CD14-positive monocyte (primary cell): ENCODE measurements around the gene CAMK4. TPM values are rescaled to one million over a fixed set of nuclear protein-coding genes. Genes with fewer than 3 reads are reported as not detected.

Experiments
- DNase-seq, 3 donors: peaks; one replicate each; pipeline ENCODE4 v3.0.0-alpha.2; 2011 to 2022
- H2AFZ ChIP-seq: 2 replicates; pipeline ENCODE4 v1.6.0; 2012; ENCODE audit warnings: mild to moderate bottlenecking, low read depth, low read length, inconsistent platforms; ENCODE audit not compliant: insufficient read depth, poor library complexity, severe bottlenecking
- H3K27ac ChIP-seq, 2 donors: 1 replicate in 1 of 2; 2 replicates in 1 of 2; pipeline ENCODE4 v1.5.1; 2012 to 2013; ENCODE audit warnings: low read length in 2 of 2, control low read depth in 1 of 2, inconsistent platforms in 1 of 2, low read depth in 1 of 2, mild to moderate bottlenecking in 1 of 2
- H3K27me3 ChIP-seq, 2 donors: one replicate each; pipeline versions ENCODE4 v1.6.0 to v1.6.1; 2011 to 2013; ENCODE audit warnings: low read length in 2 of 2; ENCODE audit not compliant: control insufficient read depth in 2 of 2, insufficient read depth in 2 of 2
- H3K36me3 ChIP-seq, 2 donors: replicated peaks in 1 of 2; 1 replicate in 1 of 2; 2 replicates in 1 of 2; pipeline versions ENCODE4 v1.5.1 to v1.6.1; 2012 to 2013; ENCODE audit warnings: low read length in 2 of 2, control low read depth in 1 of 2, inconsistent platforms in 1 of 2, mild to moderate bottlenecking in 1 of 2; ENCODE audit not compliant: insufficient read depth in 2 of 2, control insufficient read depth in 1 of 2
- H3K4me1 ChIP-seq, 2 donors: 1 replicate in 1 of 2; 2 replicates in 1 of 2; pipeline versions ENCODE4 v1.5.1 to v1.6.1; 2012 to 2013; ENCODE audit warnings: low read length in 2 of 2, control low read depth in 1 of 2, inconsistent platforms in 1 of 2, mild to moderate bottlenecking in 1 of 2, moderate library complexity in 1 of 2; ENCODE audit not compliant: insufficient read depth in 2 of 2, control insufficient read depth in 1 of 2
- H3K4me2 ChIP-seq: replicated peaks from 2 replicates; pipeline ENCODE3; 2012; ENCODE audit warnings: low read length, moderate library complexity, mild to moderate bottlenecking; ENCODE audit not compliant: poor library complexity, severe bottlenecking; ENCODE audit errors: extremely low read depth
- H3K4me3 ChIP-seq, 3 experiments: fragments of 200-600 bp in 1 of 3; sonication (generic) in 1 of 3; replicated peaks in 1 of 3; 1 replicate in 2 of 3; 2 replicates in 1 of 3; pipeline ENCODE4 v1.5.1; 2011 to 2013; ENCODE audit warnings: low read length in 3 of 3, mild to moderate bottlenecking in 3 of 3, control low read depth in 2 of 3, low read depth in 2 of 3, inconsistent platforms in 1 of 3, moderate library complexity in 1 of 3
- H3K79me2 ChIP-seq: 2 replicates; pipeline ENCODE4 v1.6.0; 2012; ENCODE audit warnings: mild to moderate bottlenecking, control low read depth, inconsistent platforms, low read length, moderate library complexity; ENCODE audit not compliant: insufficient read depth
- H3K9ac ChIP-seq: 2 replicates; pipeline ENCODE4 v1.6.0; 2017; ENCODE audit warnings: low read length, mild to moderate bottlenecking; ENCODE audit not compliant: insufficient read depth, poor library complexity, severe bottlenecking
- H3K9me3 ChIP-seq, 2 donors: replicated peaks in 1 of 2; 1 replicate in 1 of 2; 2 replicates in 1 of 2; pipeline versions ENCODE4 v1.5.1 to v1.6.1; 2012 to 2013; ENCODE audit warnings: low read length in 2 of 2, control low read depth in 1 of 2; ENCODE audit not compliant: control insufficient read depth in 1 of 2, insufficient read depth in 1 of 2
- H4K20me1 ChIP-seq: 2 replicates; pipeline ENCODE4 v1.6.0; 2012; ENCODE audit warnings: mild to moderate bottlenecking, low read length, control low read depth, moderate library complexity; ENCODE audit not compliant: insufficient read depth
- H3K27ac Mint-ChIP-seq, 7 donors: one replicate each; pipeline ENCODE4 v1.8.0; 2020; ENCODE audit warnings: mild to moderate bottlenecking in 7 of 7, mixed read lengths in 7 of 7, moderate library complexity in 6 of 7, inconsistent platforms in 2 of 7
- H3K27me3 Mint-ChIP-seq, 3 donors: one replicate each; pipeline ENCODE4 v1.8.0; 2021 to 2022; ENCODE audit warnings: low read depth in 3 of 3, mild to moderate bottlenecking in 3 of 3, mixed read lengths in 3 of 3, moderate library complexity in 3 of 3, inconsistent platforms in 1 of 3
- H3K36me3 Mint-ChIP-seq, 2 donors: one replicate each; pipeline ENCODE4 v1.8.0; 2020; ENCODE audit warnings: mixed read lengths in 2 of 2, inconsistent platforms in 1 of 2, mild to moderate bottlenecking in 1 of 2
- H3K4me1 Mint-ChIP-seq: one replicate; pipeline ENCODE4 v1.8.0; 2020; ENCODE audit warnings: mild to moderate bottlenecking, mixed read lengths
- H3K4me3 Mint-ChIP-seq, 2 donors: one replicate each; pipeline ENCODE4 v1.8.0; 2020; ENCODE audit warnings: mild to moderate bottlenecking in 2 of 2, mixed read lengths in 2 of 2, moderate library complexity in 1 of 2
- H3K9me3 Mint-ChIP-seq, 7 donors: one replicate each; pipeline ENCODE4 v1.8.0; 2020 to 2022; ENCODE audit warnings: mixed read lengths in 7 of 7, mild to moderate bottlenecking in 6 of 7, moderate library complexity in 6 of 7, inconsistent platforms in 2 of 7
- WGBS: methylation state at CpG from one replicate; pipeline ENCODE4 v1.1.5; 2013; ENCODE audit warnings: missing lambda C conversion rate; ENCODE audit not compliant: insufficient coverage; 5-methylcytosine and 5-hydroxymethylcytosine counted together
- intact Hi-C, 2 donors: fragments of 100-400 bp; cut with micrococcal nuclease; formaldehyde crosslinking; loops; one replicate each; pipeline versions ENCODE4 v1.15.0 to v1.15.1; 2023
- polyA plus RNA-seq, 3 donors: library from polyadenylated mRNA; depleted of rRNA in 1 of 3; unstranded in 2 of 3; stranded (reverse) in 1 of 3; fragments of 300-500 nt in 2 of 3; fragments of >200 nt in 1 of 3; fragmentation: Illumina TruSeq in 2 of 3; gene quantifications; 1 replicate in 2 of 3; 2 replicates in 1 of 3; pipeline ENCODE4 v1.2.3, GENCODE V29; 2012 to 2021
- TF ChIP-seq, protein P1 (sequence below): fragments of 200-600 bp; IDR thresholded peaks from one replicate; pipeline ENCODE4 v1.8.0; 2022; ENCODE audit warnings: antibody characterized with exemption, mild to moderate bottlenecking

Gene CAMK4
- polyA plus RNA-seq, 3 donors, result 0.24 to 0.28 TPM; not detected in 1

DNA sequence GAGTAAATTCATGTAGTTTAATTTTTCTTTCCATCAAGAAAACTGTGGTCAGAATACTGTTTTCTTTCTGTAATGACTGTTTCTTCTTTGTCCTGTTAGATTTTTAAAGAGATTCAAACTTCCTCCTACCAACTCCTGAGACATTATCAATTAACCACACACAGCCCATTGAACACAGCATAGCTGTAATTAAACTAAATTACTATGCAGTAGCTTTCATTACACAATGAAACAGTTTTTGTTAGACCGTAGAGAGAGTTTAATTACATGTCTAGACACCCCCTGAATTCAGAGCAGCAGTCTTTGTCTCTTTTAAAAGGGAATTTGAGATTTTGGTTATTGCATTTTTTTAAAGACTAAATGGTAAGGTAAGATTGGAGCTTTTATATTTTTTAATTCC, 210.6 kb downstream of the CAMK4 start:
- no peak overlapping the region for H3K27ac Mint-ChIP-seq
- Histone ChIP-seq H3K4me3 (no peak overlapping the region), H3K36me3 (no peaks in the 10 kb centered on the region), H2AFZ (no peak overlapping the region), H3K9me3 (no peaks in the 10 kb centered on the region), H3K4me1 (no peaks in the 10 kb centered on the region), H3K4me2 (no peak overlapping the region), H3K27me3 (no peaks in the 10 kb centered on the region), H3K79me2 (no peaks in the 10 kb centered on the region), H3K27ac (no peak overlapping the region), H4K20me1 (no peaks in the 10 kb centered on the region), H3K9ac (no peak overlapping the region)
- no CpG with 5 or more reads among the region's 1 CpG for WGBS
- H3K4me1 Mint-ChIP-seq, result no peaks in the 10 kb centered on the region
- H3K36me3 Mint-ChIP-seq, result no peaks in the 10 kb centered on the region
- intact Hi-C loops, result no loop called here
- H3K9me3 Mint-ChIP-seq, result peaks cover 0 to 4% (median 0%) of the 10 kb centered on the region in 7 donors
- TF ChIP-seq, protein P1, sequence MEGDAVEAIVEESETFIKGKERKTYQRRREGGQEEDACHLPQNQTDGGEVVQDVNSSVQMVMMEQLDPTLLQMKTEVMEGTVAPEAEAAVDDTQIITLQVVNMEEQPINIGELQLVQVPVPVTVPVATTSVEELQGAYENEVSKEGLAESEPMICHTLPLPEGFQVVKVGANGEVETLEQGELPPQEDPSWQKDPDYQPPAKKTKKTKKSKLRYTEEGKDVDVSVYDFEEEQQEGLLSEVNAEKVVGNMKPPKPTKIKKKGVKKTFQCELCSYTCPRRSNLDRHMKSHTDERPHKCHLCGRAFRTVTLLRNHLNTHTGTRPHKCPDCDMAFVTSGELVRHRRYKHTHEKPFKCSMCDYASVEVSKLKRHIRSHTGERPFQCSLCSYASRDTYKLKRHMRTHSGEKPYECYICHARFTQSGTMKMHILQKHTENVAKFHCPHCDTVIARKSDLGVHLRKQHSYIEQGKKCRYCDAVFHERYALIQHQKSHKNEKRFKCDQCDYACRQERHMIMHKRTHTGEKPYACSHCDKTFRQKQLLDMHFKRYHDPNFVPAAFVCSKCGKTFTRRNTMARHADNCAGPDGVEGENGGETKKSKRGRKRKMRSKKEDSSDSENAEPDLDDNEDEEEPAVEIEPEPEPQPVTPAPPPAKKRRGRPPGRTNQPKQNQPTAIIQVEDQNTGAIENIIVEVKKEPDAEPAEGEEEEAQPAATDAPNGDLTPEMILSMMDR, result no peak
- H3K4me3 Mint-ChIP-seq, result no peak overlapping the region
- DNase-seq, result no peak
- peaks cover 3 to 5% (median 3%) of the 10 kb centered on the region in 3 donors for H3K27me3 Mint-ChIP-seq

DNA sequence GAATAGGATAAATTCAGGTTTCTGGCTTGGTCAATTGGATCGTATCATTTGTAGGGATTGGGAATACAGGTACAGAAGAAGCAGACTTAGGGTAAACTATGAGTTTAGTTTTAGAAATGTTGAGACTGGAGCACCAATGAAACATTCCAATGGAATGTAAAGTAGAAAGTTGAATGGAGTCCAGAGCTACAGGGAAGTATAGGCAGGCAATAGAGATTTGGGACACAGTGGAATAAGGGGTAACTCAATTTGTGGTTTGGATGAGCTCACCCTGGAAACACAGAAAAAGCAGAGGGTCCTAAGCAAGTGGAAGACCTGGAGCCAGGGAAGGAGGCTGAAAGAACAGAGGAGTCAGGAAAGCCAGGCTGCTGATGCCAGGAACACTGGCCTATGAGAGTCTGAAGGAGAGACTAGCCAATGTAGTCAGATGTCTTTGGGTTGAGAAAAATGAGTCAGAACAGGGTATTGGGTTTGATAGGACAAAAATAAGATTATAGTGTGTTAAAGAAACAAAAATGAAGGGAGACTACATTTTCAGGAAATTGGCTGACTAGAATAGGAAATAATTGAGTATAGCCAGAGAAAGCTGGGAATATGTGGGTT, 215.4 kb downstream of the CAMK4 start:
- H3K9me3 Mint-ChIP-seq, result peaks cover 0 to 3% (median 0%) of the 10 kb centered on the region in 7 donors
- no peak overlapping the region for H3K4me3 Mint-ChIP-seq
- H3K27me3 ChIP-seq, result no peaks in the 10 kb centered on the region
- H4K20me1 ChIP-seq, result no peaks in the 10 kb centered on the region
- H3K27ac ChIP-seq, result no peak overlapping the region
- TF ChIP-seq, protein P1, result no peak
- H3K4me1 ChIP-seq, result no peaks in the 10 kb centered on the region
- H2AFZ ChIP-seq, result no peak overlapping the region
- no peak overlapping the region for H3K27ac Mint-ChIP-seq
- no peak overlapping the region for H3K4me2 ChIP-seq
- intact Hi-C loops, result no loop called here
- H3K79me2 ChIP-seq, result no peaks in the 10 kb centered on the region
- no peak overlapping the region for H3K4me3 ChIP-seq
- no peak overlapping the region for H3K9ac ChIP-seq
- no peak for DNase-seq
- no peaks in the 10 kb centered on the region for H3K9me3 ChIP-seq
- H3K4me1 Mint-ChIP-seq, result no peaks in the 10 kb centered on the region
- 100% methylated on average over 1 of the region's 1 CpG for WGBS
- peaks cover 2 to 4% (median 4%) of the 10 kb centered on the region in 3 donors for H3K27me3 Mint-ChIP-seq
- no peaks in the 10 kb centered on the region for H3K36me3 ChIP-seq
- H3K36me3 Mint-ChIP-seq, result no peaks in the 10 kb centered on the region
